GM18520 (cell line): Measurements from ENCODE around the gene TMEM130.
"Not testable (repeated sequence)": the region's sequence is repeated elsewhere in the genome, so short reads cannot be mapped to it uniquely, and the experiment has no call there.

Experiments
- ATAC-seq: cut with Tn5 transposase; IDR thresholded peaks from one replicate; pipeline ENCODE4 v1.9.1; 2021; ENCODE audit not compliant: unreplicated experiment

The TMEM130 gene

DNA sequence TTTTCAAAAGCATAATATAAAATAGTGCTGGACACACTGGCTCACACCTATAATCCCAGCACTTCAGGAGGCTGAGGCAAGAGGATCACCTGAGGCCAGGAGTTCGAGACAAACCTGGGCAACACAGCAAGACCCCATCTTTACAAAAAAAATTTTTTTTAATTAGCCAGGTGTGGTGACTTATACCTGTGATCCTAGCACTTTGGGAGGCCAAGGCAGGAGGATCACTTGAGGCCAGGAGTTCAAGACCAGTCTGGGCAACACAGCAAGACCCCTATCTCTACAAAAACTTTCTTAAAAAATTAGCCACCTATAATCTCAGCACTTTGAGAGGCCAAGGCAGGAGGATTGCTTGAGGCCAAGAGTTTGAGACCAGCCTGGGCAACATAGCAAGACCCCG, 27.3 kb downstream of the TMEM130 start:
- ATAC-seq: not testable (repeated sequence)

DNA sequence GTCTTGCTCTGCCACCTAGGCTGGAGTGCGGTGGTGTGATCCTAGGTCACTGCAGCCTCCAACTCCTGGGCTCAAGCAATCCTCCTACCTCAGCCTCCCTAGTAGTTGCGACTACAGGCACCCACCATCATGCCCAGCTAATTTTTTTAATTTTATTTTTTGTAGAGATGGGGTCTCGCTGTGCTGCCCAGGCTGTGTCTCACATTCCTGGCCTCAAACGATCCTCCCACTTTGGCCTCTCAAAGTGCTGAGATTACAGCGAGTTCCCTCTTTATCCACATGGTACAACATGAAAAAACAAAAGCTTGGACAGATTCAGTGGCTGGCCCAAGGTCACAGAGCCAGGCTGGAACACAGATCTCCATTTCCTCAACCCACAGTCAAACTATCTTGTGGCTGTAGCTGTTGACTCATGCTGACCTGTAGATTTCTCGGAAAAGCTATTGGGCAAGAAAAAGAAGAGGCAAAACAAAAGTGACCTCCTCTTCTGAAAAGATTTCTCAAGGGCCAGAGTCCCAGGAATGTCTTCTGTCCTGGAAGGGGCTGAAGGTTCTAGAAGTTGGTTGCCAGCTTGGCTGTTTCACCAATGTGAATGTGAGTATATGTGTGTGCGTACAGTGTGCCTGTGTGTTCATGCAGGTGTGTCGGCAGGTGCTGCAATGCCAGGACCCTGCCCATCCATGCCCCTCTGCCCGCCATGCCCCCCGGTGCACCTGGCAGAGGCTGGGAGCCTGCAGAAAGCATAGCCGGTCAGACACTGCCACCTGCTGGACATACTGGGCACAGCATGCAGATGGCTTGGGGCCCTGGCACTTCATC, 28.4 kb downstream of the TMEM130 start:
- no peak for ATAC-seq

DNA sequence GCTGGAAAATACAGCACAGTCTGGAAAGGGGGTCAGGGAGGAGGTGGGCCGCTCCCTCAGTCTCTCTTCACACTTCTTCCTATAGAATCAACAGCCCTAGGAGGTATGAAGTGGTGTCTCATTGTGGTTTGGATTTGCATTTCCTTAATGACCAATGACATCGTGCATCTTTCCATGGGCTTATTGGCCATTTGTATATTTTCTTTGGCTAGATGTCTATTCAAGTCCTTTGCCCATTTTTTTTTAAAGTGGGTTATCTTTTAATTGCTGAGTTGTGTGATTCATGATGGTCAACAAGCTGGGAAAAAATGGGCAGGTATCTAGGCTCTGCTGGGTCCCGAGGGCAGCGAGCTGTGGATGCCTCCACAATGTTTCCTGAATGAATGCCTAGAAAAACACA, 29.1 kb downstream of the TMEM130 start:
- ATAC-seq: no peak

DNA sequence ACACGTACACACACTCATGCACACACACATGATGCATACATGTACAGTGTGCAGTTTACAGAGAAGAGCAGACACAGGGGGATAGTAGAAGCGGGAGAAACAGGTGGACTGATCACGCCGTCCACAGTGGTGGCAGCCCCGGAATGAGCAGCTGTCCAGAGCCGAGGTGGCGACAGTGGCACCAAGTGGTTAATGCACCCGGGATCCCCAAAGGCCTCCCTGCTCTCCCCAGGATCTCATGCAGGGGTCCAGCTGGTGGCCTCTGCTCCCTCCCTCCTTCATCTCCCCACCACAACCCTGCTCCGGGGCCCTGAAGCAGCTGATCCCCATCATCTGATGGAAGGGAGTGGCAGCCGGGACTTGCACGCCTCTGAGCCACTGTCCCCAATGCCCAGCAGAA, 29.7 kb downstream of the TMEM130 start:
- no peak for ATAC-seq

DNA sequence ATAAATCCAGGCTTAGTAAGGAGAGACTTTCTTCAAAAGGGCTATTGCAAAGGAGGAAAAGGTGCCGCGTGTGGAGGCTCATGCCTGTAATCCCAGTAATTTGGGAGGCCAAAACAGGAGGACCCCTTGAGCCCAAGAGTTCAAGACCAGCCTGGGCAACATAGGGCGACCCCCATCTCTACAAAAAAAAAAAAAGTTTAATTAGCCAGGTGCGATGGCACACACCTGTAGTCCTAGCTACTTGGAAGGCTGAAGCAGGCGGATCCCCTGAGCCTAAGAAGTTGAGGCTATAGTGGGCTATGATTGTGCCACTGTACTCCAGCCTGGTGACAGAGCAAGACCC, 32.2 kb downstream of the TMEM130 start:
- ATAC-seq: no peak

DNA sequence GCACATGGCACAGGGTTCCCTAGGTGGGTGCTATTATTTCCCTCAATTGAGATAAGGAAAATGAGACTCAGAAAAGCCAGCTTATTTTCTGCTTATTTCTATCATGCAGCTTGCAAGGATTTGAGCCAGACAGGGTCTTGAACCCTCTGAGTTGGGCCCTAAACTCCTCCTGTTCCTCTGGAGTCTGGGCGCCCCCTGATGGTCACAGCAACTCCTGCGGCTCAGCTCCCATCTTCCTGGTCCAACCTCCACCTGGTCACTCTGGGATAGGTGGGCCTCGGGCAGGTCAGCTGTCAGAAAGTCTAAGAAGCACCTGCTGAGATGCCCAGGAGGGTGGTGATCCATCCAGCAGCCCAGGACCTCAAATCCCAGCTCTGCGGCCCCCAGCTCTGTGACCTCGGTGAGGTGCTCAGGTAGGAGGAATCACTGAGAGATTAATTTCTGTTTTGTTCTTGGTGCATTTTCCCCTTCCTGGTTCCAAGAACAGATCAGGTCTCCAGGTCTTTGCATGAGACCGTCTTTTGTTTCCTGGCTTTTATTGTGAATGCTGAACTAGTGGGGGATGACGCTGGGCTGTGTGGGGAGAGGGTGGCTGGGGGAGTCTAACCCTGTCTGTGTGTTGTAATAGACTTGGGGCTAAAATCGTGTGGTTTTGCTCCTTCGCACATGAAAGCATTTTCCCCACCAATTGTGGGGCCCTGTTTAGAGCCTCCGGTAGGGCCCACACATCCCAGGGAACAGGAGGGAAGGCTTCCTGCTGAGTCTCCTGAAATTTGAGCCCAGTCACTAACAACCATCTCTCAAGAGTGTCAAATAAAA, 32.8 kb downstream of the TMEM130 start:
- no peak for ATAC-seq

DNA sequence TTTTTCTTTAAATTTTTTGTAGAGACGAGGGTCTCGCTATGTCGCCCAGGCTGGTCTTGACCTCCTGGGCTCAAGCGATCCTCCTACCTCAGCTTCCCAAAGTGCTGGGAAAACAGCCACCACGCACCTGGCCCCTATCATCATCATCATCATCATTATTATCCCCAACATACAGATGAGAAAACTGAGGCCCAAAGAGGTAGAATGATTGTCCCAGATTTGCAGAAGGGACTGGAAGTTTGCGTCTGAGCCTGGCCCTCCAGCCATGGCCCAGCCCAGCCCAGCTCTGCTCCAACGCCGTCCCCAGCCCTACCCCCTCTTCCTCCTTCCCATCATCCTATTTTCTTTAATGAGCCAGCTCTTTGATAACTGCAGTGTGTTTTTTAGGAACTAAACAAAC, 34.9 kb downstream of the TMEM130 start:
- no peak for ATAC-seq

DNA sequence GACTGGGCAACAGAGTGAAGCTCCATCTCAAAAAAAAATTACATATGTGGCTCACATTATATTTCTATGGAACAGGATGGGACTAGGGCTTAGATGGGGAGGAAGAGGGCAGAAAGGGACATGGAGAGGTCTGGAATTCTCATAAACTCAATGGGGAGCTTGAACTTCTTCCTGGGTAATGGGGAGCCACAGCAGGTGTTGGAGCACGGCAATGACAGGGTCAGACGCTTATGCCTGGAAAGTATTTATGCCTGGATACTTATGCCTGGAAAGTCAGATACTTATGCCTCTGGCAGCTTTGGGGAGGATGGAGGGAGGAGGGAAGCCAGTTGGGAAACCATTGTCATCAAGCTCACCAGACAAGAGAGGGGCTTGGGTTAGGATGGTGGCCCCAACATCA, 36.8 kb downstream of the TMEM130 start:
- no peak for ATAC-seq

DNA sequence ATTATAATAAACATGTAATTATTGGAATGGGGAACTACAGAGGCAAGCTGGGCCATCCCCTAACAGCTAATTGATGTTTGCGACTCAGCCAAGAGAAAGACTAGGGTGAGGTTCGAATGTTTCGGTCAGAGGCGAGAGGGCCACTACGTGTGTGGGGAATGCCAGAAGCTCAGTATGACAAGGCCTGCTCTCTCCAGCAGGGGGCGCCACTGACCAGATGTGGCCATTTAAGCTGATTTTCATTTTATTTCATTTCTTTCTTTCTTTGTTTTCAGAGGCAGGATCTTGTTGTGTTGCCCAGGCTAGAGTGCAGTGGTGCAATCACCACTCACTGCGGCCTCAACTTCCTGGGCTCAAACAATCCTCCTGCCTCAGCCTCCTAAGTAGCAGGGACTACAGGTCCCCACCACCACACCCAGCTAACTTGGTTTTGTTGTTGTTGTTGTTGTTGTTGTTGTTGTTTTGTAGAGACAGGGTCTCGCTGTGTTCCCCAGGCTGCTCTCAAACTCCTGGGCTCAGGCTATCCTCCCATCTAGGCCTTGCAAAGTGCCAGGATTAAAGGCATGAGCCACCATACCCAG, 38.1 kb downstream of the TMEM130 start:
- ATAC-seq: no peak

DNA sequence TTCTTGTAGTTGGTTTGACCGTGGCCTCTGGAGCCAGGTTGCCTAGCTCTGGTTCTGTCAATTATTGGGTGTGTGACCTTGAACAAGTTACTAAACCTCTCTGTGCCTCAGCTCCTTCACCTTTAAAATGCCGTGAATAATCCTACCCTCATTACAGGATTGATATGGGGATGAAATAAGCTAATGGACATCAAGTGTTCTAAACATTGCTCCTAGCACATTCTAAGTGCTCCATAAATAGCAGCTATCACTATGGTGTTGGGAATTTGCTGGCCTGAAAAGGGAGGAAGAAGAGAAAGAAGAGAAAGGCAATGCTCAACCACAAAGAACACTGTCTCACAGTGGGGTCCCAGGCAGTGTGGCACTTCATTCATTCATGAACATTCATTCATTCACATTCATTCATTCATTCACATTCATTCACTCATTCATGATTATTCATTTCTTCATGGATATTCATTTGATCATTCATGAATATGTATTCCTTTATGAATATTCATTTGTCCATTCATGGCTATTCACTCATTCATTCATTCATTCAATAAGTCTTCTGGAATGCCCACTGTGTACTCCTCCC, 38.8 kb downstream of the TMEM130 start:
- no peak for ATAC-seq

DNA sequence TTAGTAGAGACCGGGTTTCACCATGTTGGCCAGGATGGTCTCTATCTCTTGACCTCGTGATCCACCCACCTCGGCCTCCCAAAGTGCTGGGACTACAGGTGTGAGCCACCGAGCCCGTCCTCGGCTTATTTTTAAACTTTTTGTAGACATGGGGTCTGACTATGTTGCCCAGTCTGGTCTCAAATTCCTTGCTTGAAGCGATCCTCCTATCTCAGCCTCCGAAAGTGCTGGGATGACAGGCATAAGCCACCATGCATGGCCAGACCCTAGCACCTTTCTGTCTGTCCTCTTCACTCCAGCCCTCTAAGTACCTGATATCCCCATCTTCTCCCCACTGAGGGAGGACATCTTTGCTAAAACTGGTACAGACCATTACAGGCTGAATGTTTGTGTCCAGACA, 41.4 kb downstream of the TMEM130 start:
- ATAC-seq: no peak

DNA sequence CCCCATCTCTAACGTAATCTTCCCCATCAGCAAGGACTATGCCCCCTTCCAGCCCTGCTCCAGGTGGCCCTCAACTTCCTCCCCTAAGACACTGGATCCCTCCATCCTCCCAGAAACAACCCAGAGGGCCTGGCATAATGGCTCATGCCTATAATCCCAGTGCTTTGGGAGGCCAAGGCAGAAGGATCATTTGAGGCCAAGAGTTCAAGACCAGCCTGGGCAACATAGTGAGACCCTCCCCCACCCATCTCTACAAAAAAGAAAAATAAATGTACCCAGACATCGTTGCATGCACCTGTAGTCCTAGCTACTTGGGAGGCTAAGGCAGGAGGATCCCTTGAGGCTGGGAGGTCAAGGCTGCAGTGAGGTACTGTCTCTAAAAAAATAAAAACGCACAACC, 42.6 kb downstream of the TMEM130 start:
- no peak for ATAC-seq

DNA sequence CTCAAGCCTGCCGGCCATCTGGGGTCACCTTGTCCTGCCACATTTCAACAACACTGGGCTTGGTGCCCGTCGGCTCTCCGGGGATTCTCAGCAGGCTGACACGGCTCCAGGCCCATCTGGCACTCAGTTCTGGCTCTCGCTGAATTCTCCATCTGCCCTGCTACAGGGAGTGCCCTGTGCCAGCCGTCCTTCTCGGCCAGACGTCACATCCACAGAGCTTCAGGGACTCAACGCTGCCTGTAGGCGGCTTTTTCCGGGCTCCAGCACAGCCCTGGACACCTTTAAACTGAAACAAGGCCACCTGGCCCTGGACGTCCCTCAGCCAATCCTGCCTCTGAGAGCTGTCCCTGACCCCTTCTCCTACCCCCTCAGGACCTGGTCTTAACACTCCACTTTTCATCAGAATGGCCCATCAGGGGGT, 43.0 kb downstream of the TMEM130 start:
- no peak for ATAC-seq

DNA sequence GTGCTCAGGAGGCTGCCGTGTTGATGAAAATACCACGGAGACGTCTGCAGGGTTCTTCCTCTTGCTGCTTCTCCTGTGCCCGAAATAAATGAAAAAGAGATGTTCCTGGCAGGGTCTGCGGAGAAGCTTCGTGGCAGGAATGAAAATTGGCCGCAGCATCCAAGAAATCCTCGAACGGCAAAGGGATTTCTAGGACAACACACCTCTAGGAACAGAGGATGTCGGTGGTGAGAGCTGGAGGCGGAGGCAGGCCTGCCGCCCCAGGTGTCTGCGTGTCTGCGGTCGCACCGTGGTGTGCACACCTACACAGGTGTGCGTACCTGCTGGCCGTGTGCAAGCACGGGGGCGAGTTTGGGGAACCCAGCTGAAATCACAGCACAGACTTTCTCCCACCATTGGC, 43.4 kb downstream of the TMEM130 start:
- no peak for ATAC-seq

DNA sequence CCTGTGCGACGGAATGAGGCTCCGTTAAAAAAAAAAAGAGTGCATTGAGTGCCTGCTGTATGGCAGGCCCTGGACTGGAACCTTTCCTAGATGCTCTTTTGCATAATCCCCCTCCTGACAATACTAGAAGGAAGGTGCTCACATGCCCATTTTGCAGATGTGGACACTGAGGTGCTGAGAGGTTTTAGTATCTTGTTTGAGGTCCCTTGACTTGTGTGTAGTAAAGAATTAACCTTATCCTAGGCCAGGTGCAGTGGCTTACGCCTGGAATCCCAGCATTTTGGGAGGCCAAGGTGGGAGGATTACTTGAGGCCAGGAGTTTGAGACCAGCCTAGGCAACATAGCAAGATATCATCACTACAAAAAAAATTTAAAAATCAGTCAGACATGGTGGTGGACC, 46.6 kb downstream of the TMEM130 start:
- no peak for ATAC-seq

DNA sequence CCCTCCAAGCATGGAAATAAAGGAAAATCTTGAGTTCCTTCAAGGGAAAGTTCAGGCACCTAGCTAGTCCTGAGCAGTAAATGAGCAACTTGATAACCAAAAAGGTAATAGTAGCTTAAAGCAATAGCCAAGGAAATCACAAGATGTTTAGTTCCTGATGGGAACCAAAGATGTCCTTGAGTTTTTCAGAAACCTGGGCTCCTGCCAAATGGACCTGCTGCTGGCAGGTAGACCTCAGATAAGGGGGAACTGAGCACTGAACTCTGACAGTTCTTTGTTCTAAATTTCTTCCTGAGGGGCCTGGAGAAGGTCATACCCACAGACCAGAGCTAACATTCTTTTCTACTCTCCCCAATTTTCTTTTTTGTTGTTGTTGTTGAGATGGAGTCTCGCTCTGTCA, 48.5 kb downstream of the TMEM130 start:
- ATAC-seq: no peak

DNA sequence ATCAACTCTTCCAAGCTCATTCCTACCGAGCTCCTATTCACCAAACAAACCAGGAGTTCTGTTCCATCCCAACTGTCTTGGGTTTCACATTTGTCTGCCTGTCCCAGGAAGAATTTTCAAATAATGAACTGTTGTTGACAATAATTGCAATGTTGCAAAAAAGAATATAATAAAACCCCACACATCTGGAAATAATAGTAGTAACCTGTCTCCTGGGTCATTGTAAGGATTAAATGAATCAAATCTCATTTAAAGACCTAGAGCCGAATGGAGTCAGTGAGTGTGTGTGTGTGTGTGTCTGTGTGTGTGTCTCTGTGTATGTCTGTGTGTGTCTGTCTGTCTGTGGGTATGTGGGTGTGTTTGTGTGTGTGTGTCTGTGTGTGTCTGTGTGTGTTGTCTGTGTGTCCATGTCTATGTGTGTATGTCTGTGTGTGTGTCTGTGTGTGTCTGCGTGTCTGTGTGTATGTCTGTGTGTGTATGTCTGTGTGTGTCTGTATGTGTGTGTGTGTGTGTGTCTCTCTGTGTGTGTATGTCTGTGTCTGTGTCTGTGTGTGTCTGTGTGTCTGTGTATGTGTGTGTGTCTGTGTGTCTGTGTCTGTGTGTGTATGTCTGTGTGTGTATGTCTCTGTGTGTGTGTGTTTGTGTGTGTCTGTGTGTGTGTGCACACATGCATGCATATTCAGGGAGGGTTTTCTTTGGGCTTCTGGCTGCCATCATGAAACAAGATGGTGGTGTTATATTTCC, 52.7 kb downstream of the TMEM130 start:
- no peak for ATAC-seq

DNA sequence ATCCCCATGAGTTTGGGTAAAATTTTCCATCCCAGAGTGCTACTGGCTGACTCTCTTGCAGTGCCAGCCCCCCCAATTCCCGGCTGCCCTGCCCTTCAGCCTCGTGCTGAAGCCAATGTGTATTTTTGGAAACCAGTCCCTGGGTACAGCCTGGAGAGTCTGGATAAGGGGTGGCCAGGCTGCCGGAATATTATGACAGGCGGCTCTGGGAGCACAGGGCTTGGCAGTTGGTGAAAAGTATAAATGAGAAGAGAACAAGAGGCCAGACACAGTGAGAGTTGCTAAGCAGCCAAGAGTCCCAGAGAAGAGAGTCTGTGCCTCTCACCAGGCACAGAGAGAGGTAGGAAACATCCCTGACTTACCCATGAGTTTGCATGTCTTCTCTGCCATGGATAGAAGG, 53.6 kb downstream of the TMEM130 start:
- ATAC-seq: no peak

DNA sequence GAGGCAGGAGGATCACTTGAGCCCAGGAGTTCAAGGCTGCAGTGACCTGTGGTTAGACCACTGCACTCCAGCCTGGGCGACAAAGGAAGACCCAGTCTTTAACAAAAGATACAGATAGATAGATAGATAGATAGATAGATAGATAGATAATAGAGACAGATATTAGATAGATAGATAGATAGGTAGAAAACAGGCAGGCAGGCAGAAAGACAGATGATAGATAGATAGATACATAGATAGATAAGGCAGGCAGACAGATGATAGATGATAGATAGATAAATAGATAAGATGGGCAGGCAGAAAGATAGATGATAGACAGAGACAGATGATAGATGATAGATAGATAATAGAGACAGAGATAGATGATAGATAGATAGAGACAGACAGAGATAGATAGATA, 54.5 kb downstream of the TMEM130 start:
- ATAC-seq: no peak

DNA sequence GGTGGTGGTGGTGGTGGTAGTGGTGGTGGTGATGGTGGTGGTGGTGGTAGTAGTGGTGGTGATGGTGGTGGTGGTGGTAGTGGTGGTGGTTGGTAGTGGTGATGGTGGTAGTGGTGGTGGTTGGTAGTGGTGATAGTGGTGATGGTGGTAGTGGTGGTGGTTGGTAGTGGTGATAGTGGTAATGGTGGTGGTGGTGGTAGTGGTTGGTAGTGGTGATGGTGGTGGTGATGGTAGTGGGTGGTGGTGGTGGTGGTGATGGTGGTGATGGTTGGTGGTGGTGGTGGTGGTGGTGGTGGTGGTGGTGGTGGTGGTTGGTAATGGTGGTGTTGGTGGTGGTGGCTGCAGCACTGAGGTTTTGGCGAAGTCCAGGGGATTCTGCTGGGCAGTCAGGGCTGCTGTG, 58.5 kb downstream of the TMEM130 start:
- ATAC-seq: no peak

DNA sequence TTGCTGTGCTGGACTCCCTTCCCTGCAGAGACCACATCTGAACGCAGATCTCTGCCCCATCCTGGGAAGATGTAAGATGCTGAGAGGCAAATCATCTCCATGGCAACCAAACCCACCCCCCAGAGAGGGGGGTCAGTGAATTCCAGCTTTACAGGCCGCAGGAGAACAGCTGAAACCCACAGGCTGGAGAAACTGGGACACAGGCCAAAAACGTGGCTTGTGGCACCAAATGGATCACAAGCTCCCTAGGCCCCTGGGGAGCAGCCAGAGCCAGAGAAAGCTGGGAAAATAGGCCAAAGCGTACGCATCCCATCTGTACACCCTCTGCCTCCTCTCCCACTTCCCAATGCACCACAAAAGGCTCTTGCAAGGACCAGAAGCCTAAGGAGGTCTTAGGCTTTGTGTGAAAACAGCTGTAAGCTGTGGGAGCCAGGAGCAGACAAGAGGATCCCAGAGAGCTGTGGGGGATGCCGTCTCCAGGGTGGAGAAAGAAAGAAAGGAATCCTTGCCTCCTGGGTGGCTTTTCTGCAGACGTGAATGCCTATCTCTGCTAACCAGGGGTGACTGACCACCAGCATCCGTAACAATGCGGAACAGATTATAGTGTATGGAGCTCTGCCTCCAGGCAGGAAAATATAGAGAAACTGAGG, 59.5 kb downstream of the TMEM130 start:
- no peak for ATAC-seq
